SU-DHL-6 (cell line): ENCODE results near the gene PLEK2.

Source experiments
- H2AFZ ChIP-seq: fragments of 200-600 bp; sonication (generic); 2 replicates; pipeline ENCODE4 v1.6.1; 2014; ENCODE audit warnings: low read depth, mild to moderate bottlenecking, moderate library complexity, mixed read lengths, antibody characterized with exemption, low read length; ENCODE audit not compliant: severe bottlenecking
- H3F3A ChIP-seq: fragments of 200-600 bp; shearing (Covaris generic); 2 replicates; pipeline ENCODE4 v1.6.0; 2016; ENCODE audit warnings: antibody characterized with exemption, mild to moderate bottlenecking; ENCODE audit not compliant: insufficient read depth
- H3K27ac ChIP-seq: fragments of 200-600 bp; sonication (generic); 2 replicates; pipeline ENCODE4 v1.5.1; 2016; ENCODE audit warnings: low read depth, mild to moderate bottlenecking, low read length, moderate library complexity, mixed read lengths
- H3K27me3 ChIP-seq: fragments of 200-600 bp; sonication (generic), shearing (Covaris generic); 2 replicates; pipeline ENCODE4 v1.6.0; 2014; ENCODE audit warnings: mild to moderate bottlenecking, low read length
- H3K36me3 ChIP-seq: fragments of 200-600 bp; sonication (generic); 2 replicates; pipeline ENCODE4 v1.6.1; 2014; ENCODE audit warnings: mild to moderate bottlenecking, low read length, mixed read lengths
- H3K4me2 ChIP-seq: fragments of 300-600, 200-600 bp; shearing (Covaris generic), sonication (generic); 2 replicates; pipeline ENCODE4 v1.6.0; 2014; ENCODE audit warnings: low read length, low read depth, mild to moderate bottlenecking; ENCODE audit not compliant: poor library complexity, severe bottlenecking
- H3K4me3 ChIP-seq: fragments of 200-600 bp; sonication (generic); 2 replicates; pipeline ENCODE4 v1.5.1; 2014; ENCODE audit warnings: antibody characterized with exemption, low read length, mild to moderate bottlenecking, mixed read lengths; ENCODE audit not compliant: insufficient read depth, poor library complexity, severe bottlenecking
- H3K79me2 ChIP-seq: fragments of 200-600 bp; sonication (generic); 2 replicates; pipeline ENCODE4 v1.6.1; 2014; ENCODE audit warnings: mild to moderate bottlenecking, low read length, moderate library complexity; ENCODE audit not compliant: insufficient read depth
- H3K9ac ChIP-seq: fragments of 200-600 bp; sonication (generic); 2 replicates; pipeline ENCODE4 v1.7.0; 2014; ENCODE audit warnings: mild to moderate bottlenecking, low read length
- H3K9me2 ChIP-seq: fragments of 200-600 bp; sonication (generic); replicated peaks from 2 replicates; pipeline ENCODE4 v1.6.1; 2014; ENCODE audit warnings: low read length; ENCODE audit not compliant: insufficient read depth
- H3K9me3 ChIP-seq: fragments of 200-600 bp; sonication (generic); 2 replicates; pipeline ENCODE4 v1.6.1; 2014; ENCODE audit warnings: low read length, mixed read lengths; ENCODE audit not compliant: insufficient read depth
- H4K20me1 ChIP-seq: fragments of 200-600 bp; sonication (generic); 2 replicates; pipeline ENCODE4 v1.6.1; 2014; ENCODE audit warnings: low read depth, mild to moderate bottlenecking, antibody characterized with exemption, low read length, moderate library complexity, mixed read lengths
- CTCF ChIP-seq: fragments of 200-600 bp; sonication (generic); IDR thresholded peaks from one replicate; pipeline ENCODE4 v1.5.1; 2017; ENCODE audit warnings: antibody characterized with exemption, mild to moderate bottlenecking, low read length, moderate library complexity; ENCODE audit not compliant: insufficient read depth, poor library complexity, severe bottlenecking
- EZH2phosphoT487 ChIP-seq: fragments of 200-600 bp; sonication (generic), shearing (Covaris generic); conservative IDR thresholded peaks from 2 replicates; pipeline ENCODE4 v1.6.1; 2018; ENCODE audit warnings: mild to moderate bottlenecking, antibody characterized with exemption, low read length, moderate library complexity, mixed read lengths

PLEK2 gene

GRCh38 chr14:67372833-67373232 lies 39.1 kb downstream of the PLEK2 start:
- TF ChIP-seq EZH2phosphoT487: no peak
- TF ChIP-seq CTCF: no peak
- Histone ChIP-seq H3K4me2 (no peak overlapping the region), H3K79me2 (peaks cover 45% of the 10 kb centered on the region), H3K9ac (no peak overlapping the region), H3K9me2 (no peaks in the 10 kb centered on the region), H3F3A (no peaks in the 10 kb centered on the region), H3K4me3 (no peak overlapping the region), H2AFZ (no peak overlapping the region), H4K20me1 (peaks cover 7% of the 10 kb centered on the region; the same call in 1 of the 2 replicates), H3K9me3 (no peaks in the 10 kb centered on the region), H3K36me3 (peaks cover 58% of the 10 kb centered on the region), H3K27ac (no peak overlapping the region), H3K27me3 (no peaks in the 10 kb centered on the region)

GRCh38 chr14:67371247-67372148 lies 40.5 kb downstream of the PLEK2 start:
- Histone ChIP-seq H3K27ac (no peak overlapping the region), H3K9me3 (no peaks in the 10 kb centered on the region), H2AFZ (no peak overlapping the region), H3K9me2 (no peaks in the 10 kb centered on the region), H3K9ac (no peak overlapping the region), H3K36me3 (peaks cover 55% of the 10 kb centered on the region), H3K4me2 (no peak overlapping the region), H3K4me3 (no peak overlapping the region), H3K27me3 (no peaks in the 10 kb centered on the region), H4K20me1 (peaks cover 8% of the 10 kb centered on the region; the same call in 1 of the 2 replicates), H3F3A (no peaks in the 10 kb centered on the region), H3K79me2 (peaks cover 55% of the 10 kb centered on the region)
- TF ChIP-seq CTCF: no peak
- no peak for TF ChIP-seq EZH2phosphoT487

GRCh38 chr14:67370830-67371229 lies 41.1 kb downstream of the PLEK2 start:
- TF ChIP-seq EZH2phosphoT487 (no peak), CTCF (no peak)
- Histone ChIP-seq H3K4me2 (no peak overlapping the region), H3K27me3 (no peaks in the 10 kb centered on the region), H3K36me3 (peaks cover 54% of the 10 kb centered on the region), H4K20me1 (peaks cover 8% of the 10 kb centered on the region; the same call in 1 of the 2 replicates), H3K4me3 (no peak overlapping the region), H3K9me2 (no peaks in the 10 kb centered on the region), H3K9ac (no peak overlapping the region), H3K79me2 (peaks cover 62% of the 10 kb centered on the region), H3F3A (no peaks in the 10 kb centered on the region), H3K27ac (no peak overlapping the region), H3K9me3 (no peaks in the 10 kb centered on the region), H2AFZ (no peak overlapping the region)
